Bronchial epithelial cell (primary cell): ENCODE measurements around the gene PLA2G4E. TPM values are rescaled to one million over a fixed set of nuclear protein-coding genes. Genes with fewer than 3 reads are reported as not detected.

ENCODE experiments used
- DNase-seq: peaks from one replicate; pipeline ENCODE4 v3.0.0-alpha.2; 2010; ENCODE audit warnings: low read depth
- FAIRE-seq: peaks from 2 replicates; lab custom pipeline; 2011; peaks lifted over from hg19 to GRCh38; lab: Jason Lieb, UNC
- H3K27me3 ChIP-seq: 2 replicates; pipeline ENCODE4 v1.5.1; 2011; ENCODE audit warnings: low read length; ENCODE audit not compliant: control insufficient read depth, insufficient read depth
- H3K36me3 ChIP-seq: 2 replicates; pipeline ENCODE4 v1.5.1; 2011; ENCODE audit warnings: low read length; ENCODE audit not compliant: control insufficient read depth, insufficient read depth
- H3K4me3 ChIP-seq: 2 replicates; pipeline ENCODE4 v1.5.1; 2011; ENCODE audit warnings: mild to moderate bottlenecking, low read depth, low read length, control low read depth
- CTCF ChIP-seq: IDR thresholded peaks from 2 replicates; pipeline ENCODE4 v1.5.1; 2011; ENCODE audit warnings: mild to moderate bottlenecking, moderate library complexity, low read length, control low read depth, inconsistent platforms; ENCODE audit not compliant: insufficient read depth, severe bottlenecking
- total RNA-seq: library from RNA; depleted of rRNA; stranded (reverse); fragments of >200 nt; gene quantifications from 2 replicates; pipeline ENCODE4 v1.2.1, GENCODE V29; 2014

The PLA2G4E gene
- total RNA-seq, 1 donor from 2014 or later: under 0.01 TPM

GRCh38 chr15:42034628-42035434 is 14.0 kb upstream of the PLA2G4E start:
- peak; percentile 96 for FAIRE-seq
- Histone ChIP-seq H3K27me3 (no peaks in the 10 kb centered on the region), H3K4me3 (no peak overlapping the region), H3K36me3 (no peaks in the 10 kb centered on the region)
- TF ChIP-seq CTCF: no peak
- DNase-seq: no peak

- Histone ChIP-seq H3K27me3 (no peaks in the 10 kb centered on the region), H3K4me3 (no peak overlapping the region), H3K36me3 (no peaks in the 10 kb centered on the region)
- DNase-seq: no peak
- no peak for FAIRE-seq
- TF ChIP-seq CTCF: no peak
These were observed 12.5 kb upstream of the PLA2G4E start for GRCh38 chr15:42033214-42033873.

GRCh38 chr15:42032376-42033213 is 11.8 kb upstream of the PLA2G4E start:
- no peak for DNase-seq

GRCh38 chr15:42031198-42031915 is 10.5 kb upstream of the PLA2G4E start:
- DNase-seq (peak; percentile 87), FAIRE-seq (no peak)
- no peak for TF ChIP-seq CTCF
- H3K36me3 ChIP-seq: no peaks in the 10 kb centered on the region
- no peak overlapping the region for H3K4me3 ChIP-seq
- no peaks in the 10 kb centered on the region for H3K27me3 ChIP-seq

More at GRCh38 chr15:42032376-42033213, 11.8 kb upstream of the PLA2G4E start:
- H3K4me3 ChIP-seq: no peak overlapping the region
- no peak for FAIRE-seq
- H3K27me3 ChIP-seq: no peaks in the 10 kb centered on the region
- no peaks in the 10 kb centered on the region for H3K36me3 ChIP-seq
- TF ChIP-seq CTCF: no peak

- no peak for DNase-seq
- no peak for TF ChIP-seq CTCF
These were observed 6.7 kb upstream of the PLA2G4E start for GRCh38 chr15:42027521-42027920.

More at GRCh38 chr15:42027521-42027920, 6.7 kb upstream of the PLA2G4E start:
- FAIRE-seq: no peak
- no peaks in the 10 kb centered on the region for H3K36me3 ChIP-seq
- H3K4me3 ChIP-seq: no peak overlapping the region
- H3K27me3 ChIP-seq: no peaks in the 10 kb centered on the region
